HEK293 (cell line): ENCODE measurements around the gene AP5Z1.

ENCODE experiments used
- CTCF ChIA-PET: fragments of 350-600 bp; formaldehyde crosslinking; extraction: SDS; loops from one replicate; lab custom pipeline; 2021; ENCODE audit warnings: antibody characterized with exemption; lab: Yijun Ruan, JAX
- POLR2A ChIA-PET: fragments of 300-600 bp; formaldehyde crosslinking; extraction: SDS; loops from one replicate; lab custom pipeline; 2020; ENCODE audit warnings: antibody characterized with exemption, inconsistent platforms; lab: Yijun Ruan, JAX
- H3K27ac ChIP-seq: fragments of 200-500 bp; sonication (Bioruptor generic); 2 replicates; pipeline ENCODE4 v1.5.1; 2014; ENCODE audit warnings: low read depth, low read length, control low read depth, inconsistent platforms; ENCODE audit errors: extremely low read depth
- H3K36me3 ChIP-seq, 2 experiments: fragments of 200-500 bp in 1 of 2; sonication (Bioruptor generic) in 1 of 2; 1 replicate in 1 of 2; 2 replicates in 1 of 2; pipeline ENCODE4 v1.5.1; 2014 to 2017; ENCODE audit warnings: inconsistent platforms in 2 of 2, low read length in 2 of 2; ENCODE audit not compliant: control insufficient read depth in 2 of 2, insufficient read depth in 1 of 2
- H3K4me1 ChIP-seq: fragments of 200-500 bp; sonication (Bioruptor generic); 2 replicates; pipeline ENCODE4 v1.5.1; 2014; ENCODE audit warnings: mild to moderate bottlenecking, low read length, inconsistent platforms; ENCODE audit not compliant: control insufficient read depth, insufficient read depth
- H3K4me3 ChIP-seq: 2 replicates; pipeline ENCODE4 v1.5.1; 2011; ENCODE audit warnings: low read depth, mild to moderate bottlenecking, control low read depth, low read length, moderate library complexity
- H3K9me3 ChIP-seq: fragments of 200-500 bp; sonication (Bioruptor generic); 2 replicates; pipeline ENCODE4 v1.5.1; 2014; ENCODE audit warnings: low read depth, low read length, inconsistent platforms; ENCODE audit not compliant: control insufficient read depth, insufficient read depth
- KLF7 ChIP-seq: fragments of 450-650 bp; formaldehyde crosslinking; IDR thresholded peaks from 2 replicates; pipeline ENCODE4 v1.5.1; 2016; ENCODE audit warnings: missing biosample characterization, missing genetic modification characterization, borderline replicate concordance
- MZF1 ChIP-seq: fragments of 450-650 bp; formaldehyde crosslinking; IDR thresholded peaks from 2 replicates; pipeline ENCODE4 v1.5.1; 2017; ENCODE audit warnings: missing biosample characterization, missing genetic modification characterization, borderline replicate concordance
- OVOL3 ChIP-seq: fragments of 450-650 bp; formaldehyde crosslinking; IDR thresholded peaks from 2 replicates; pipeline ENCODE4 v1.5.1; 2016; ENCODE audit warnings: missing biosample characterization, missing genetic modification characterization
- TRIM28 ChIP-seq: IDR thresholded peaks from 2 replicates; pipeline ENCODE4 v1.6.1; 2011; ENCODE audit warnings: low read length, control low read depth, borderline replicate concordance
- ZFP41 ChIP-seq: fragments of 450-650 bp; formaldehyde crosslinking; IDR thresholded peaks from 2 replicates; pipeline ENCODE4 v1.5.1; 2016; ENCODE audit warnings: missing biosample characterization, missing genetic modification characterization, borderline replicate concordance
- ZNF211 ChIP-seq: fragments of 450-650 bp; formaldehyde crosslinking; IDR thresholded peaks from 2 replicates; pipeline ENCODE4 v1.5.1; 2016; ENCODE audit warnings: low read depth, missing biosample characterization, missing genetic modification characterization
- ZNF777 ChIP-seq: fragments of 450-650 bp; formaldehyde crosslinking; IDR thresholded peaks from 2 replicates; pipeline ENCODE4 v1.5.1; 2017; ENCODE audit warnings: missing biosample characterization, missing genetic modification characterization, borderline replicate concordance
- ZNF843 ChIP-seq: fragments of 450-650 bp; formaldehyde crosslinking; IDR thresholded peaks from 2 replicates; pipeline ENCODE4 v1.5.1; 2016; ENCODE audit warnings: missing biosample characterization, missing genetic modification characterization
- TF ChIP-seq, protein P1 (sequence below): fragments of 450-650 bp; formaldehyde crosslinking; IDR thresholded peaks from 2 replicates; pipeline ENCODE4 v1.5.1; 2016; ENCODE audit warnings: missing biosample characterization, missing genetic modification characterization
- TF ChIP-seq, protein P2 (sequence below): fragments of 450-650 bp; formaldehyde crosslinking; IDR thresholded peaks from 2 replicates; pipeline ENCODE4 v1.5.1; 2016; ENCODE audit warnings: missing biosample characterization, missing genetic modification characterization
- TF ChIP-seq, protein P3 (sequence below): fragments of 450-650 bp; formaldehyde crosslinking; IDR thresholded peaks from 2 replicates; pipeline ENCODE4 v1.5.1; 2016; ENCODE audit warnings: missing biosample characterization, missing genetic modification characterization
- TF ChIP-seq, protein P4 (sequence below): fragments of 450-650 bp; formaldehyde crosslinking; IDR thresholded peaks from 2 replicates; pipeline ENCODE4 v1.5.1; 2016; ENCODE audit warnings: missing biosample characterization, missing genetic modification characterization
- TF ChIP-seq, protein P5 (sequence below): fragments of 450-650 bp; formaldehyde crosslinking; conservative IDR thresholded peaks from 2 replicates; pipeline ENCODE4 v1.5.1; 2016; ENCODE audit warnings: low read depth, missing biosample characterization, missing genetic modification characterization

Gene AP5Z1

DNA sequence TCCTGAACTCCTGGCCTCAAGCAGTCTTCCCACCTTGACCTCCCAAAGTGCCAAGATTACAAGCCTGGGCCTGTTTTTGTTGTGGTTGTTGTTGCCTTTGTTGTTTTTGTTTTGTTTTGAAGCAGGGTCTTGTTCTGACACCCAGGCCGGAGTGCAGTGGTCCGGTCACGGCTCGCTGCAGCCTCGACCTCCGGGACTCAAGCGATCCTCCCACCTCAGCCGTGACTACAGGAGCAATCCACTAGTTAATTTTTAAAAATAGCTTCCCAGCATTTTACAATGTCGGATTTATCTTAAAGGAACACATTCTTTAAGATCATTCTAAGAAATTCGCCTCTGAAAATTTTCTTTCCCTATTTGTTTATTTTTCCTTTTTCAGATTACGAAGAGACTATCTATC lies 27.7 kb upstream of the AP5Z1 start (continued):
- TF ChIP-seq KLF7 (tag by site-specific recombination) (no peak), ZFP41 (tag by site-specific recombination) (no peak), TRIM28 (no peak), ZNF777 (tag by site-specific recombination) (no peak), ZNF211 (tag by site-specific recombination) (no peak)
- TF ChIP-seq, protein P1, sequence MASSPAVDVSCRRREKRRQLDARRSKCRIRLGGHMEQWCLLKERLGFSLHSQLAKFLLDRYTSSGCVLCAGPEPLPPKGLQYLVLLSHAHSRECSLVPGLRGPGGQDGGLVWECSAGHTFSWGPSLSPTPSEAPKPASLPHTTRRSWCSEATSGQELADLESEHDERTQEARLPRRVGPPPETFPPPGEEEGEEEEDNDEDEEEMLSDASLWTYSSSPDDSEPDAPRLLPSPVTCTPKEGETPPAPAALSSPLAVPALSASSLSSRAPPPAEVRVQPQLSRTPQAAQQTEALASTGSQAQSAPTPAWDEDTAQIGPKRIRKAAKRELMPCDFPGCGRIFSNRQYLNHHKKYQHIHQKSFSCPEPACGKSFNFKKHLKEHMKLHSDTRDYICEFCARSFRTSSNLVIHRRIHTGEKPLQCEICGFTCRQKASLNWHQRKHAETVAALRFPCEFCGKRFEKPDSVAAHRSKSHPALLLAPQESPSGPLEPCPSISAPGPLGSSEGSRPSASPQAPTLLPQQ (tag by site-specific recombination): no peak

DNA sequence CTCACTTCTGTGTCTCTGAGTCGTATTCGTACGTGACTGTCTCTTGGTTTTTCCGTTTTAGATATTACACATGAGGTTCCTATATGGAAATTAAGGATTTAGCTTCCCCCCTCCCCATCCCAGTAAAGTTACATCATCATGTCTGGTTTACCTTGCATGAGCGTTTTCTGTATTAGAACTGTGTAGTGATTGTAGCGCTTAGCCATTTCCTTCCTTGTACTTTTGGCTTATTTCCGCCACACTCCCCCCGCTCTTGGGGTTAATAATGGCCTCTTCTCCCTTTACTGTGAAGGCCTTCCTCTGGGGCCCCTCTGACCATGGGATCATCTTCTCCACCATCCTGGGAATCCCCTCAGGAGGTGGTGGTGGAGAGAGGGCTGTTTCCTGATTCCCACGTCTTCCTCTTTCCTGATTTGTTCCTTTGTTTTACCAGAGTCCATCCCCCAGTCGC lies 27.2 kb upstream of the AP5Z1 start:
- TF ChIP-seq, protein P2, sequence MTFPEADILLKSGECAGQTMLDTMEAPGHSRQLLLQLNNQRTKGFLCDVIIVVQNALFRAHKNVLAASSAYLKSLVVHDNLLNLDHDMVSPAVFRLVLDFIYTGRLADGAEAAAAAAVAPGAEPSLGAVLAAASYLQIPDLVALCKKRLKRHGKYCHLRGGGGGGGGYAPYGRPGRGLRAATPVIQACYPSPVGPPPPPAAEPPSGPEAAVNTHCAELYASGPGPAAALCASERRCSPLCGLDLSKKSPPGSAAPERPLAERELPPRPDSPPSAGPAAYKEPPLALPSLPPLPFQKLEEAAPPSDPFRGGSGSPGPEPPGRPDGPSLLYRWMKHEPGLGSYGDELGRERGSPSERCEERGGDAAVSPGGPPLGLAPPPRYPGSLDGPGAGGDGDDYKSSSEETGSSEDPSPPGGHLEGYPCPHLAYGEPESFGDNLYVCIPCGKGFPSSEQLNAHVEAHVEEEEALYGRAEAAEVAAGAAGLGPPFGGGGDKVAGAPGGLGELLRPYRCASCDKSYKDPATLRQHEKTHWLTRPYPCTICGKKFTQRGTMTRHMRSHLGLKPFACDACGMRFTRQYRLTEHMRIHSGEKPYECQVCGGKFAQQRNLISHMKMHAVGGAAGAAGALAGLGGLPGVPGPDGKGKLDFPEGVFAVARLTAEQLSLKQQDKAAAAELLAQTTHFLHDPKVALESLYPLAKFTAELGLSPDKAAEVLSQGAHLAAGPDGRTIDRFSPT (tag by site-specific recombination): no peak
- TF ChIP-seq, protein P3, sequence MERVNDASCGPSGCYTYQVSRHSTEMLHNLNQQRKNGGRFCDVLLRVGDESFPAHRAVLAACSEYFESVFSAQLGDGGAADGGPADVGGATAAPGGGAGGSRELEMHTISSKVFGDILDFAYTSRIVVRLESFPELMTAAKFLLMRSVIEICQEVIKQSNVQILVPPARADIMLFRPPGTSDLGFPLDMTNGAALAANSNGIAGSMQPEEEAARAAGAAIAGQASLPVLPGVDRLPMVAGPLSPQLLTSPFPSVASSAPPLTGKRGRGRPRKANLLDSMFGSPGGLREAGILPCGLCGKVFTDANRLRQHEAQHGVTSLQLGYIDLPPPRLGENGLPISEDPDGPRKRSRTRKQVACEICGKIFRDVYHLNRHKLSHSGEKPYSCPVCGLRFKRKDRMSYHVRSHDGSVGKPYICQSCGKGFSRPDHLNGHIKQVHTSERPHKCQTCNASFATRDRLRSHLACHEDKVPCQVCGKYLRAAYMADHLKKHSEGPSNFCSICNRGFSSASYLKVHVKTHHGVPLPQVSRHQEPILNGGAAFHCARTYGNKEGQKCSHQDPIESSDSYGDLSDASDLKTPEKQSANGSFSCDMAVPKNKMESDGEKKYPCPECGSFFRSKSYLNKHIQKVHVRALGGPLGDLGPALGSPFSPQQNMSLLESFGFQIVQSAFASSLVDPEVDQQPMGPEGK (tag by site-specific recombination): no peak
- TF ChIP-seq TRIM28: no peak
- TF ChIP-seq, protein P4, sequence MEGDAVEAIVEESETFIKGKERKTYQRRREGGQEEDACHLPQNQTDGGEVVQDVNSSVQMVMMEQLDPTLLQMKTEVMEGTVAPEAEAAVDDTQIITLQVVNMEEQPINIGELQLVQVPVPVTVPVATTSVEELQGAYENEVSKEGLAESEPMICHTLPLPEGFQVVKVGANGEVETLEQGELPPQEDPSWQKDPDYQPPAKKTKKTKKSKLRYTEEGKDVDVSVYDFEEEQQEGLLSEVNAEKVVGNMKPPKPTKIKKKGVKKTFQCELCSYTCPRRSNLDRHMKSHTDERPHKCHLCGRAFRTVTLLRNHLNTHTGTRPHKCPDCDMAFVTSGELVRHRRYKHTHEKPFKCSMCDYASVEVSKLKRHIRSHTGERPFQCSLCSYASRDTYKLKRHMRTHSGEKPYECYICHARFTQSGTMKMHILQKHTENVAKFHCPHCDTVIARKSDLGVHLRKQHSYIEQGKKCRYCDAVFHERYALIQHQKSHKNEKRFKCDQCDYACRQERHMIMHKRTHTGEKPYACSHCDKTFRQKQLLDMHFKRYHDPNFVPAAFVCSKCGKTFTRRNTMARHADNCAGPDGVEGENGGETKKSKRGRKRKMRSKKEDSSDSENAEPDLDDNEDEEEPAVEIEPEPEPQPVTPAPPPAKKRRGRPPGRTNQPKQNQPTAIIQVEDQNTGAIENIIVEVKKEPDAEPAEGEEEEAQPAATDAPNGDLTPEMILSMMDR (tag by site-specific recombination): no peak
- TF ChIP-seq, all 188 proteins: peak for 0
- H3K36me3 ChIP-seq: peaks cover 9 to 25% of the 10 kb centered on the region in 2 experiments; a peak in 2 of 3 replicates
- no peaks in the 10 kb centered on the region for H3K9me3 ChIP-seq
- peaks cover 18% of the 10 kb centered on the region for H3K4me1 ChIP-seq
- CTCF ChIA-PET: interaction anchor here (0.7 kb wide), 1 partner anchor 26 kb away, joined by 3 read pairs; no protein-coding TSS in a partner anchor
- no peak overlapping the region for H3K27ac ChIP-seq
- POLR2A ChIA-PET: no interaction called here
- no peak overlapping the region for H3K4me3 ChIP-seq

DNA sequence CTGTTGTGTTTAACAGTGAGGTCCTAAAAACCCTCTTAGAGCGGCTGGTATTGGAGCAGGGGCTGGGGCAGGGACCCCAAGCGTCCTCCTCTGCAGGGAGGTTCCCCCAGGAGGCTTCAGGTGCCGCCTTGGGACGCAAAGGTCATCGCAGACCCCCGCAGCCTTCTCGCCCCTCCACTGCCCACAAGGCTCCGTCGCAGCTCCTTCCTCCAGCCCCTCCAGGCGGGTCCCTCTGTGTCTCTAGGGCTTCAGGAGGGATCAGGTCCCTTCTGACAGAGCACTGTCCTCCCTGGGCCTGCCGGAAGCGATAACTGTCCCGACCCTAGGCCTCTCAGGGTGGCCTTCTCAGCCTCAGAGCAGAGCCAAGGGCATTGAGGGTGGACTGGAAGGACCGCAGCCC lies 26.1 kb upstream of the AP5Z1 start:
- no peaks in the 10 kb centered on the region for H3K9me3 ChIP-seq
- TF ChIP-seq ZNF843 (tag by site-specific recombination) (no peak), OVOL3 (tag by site-specific recombination) (no peak), MZF1 (tag by site-specific recombination) (no peak)
- TF ChIP-seq, protein P5, sequence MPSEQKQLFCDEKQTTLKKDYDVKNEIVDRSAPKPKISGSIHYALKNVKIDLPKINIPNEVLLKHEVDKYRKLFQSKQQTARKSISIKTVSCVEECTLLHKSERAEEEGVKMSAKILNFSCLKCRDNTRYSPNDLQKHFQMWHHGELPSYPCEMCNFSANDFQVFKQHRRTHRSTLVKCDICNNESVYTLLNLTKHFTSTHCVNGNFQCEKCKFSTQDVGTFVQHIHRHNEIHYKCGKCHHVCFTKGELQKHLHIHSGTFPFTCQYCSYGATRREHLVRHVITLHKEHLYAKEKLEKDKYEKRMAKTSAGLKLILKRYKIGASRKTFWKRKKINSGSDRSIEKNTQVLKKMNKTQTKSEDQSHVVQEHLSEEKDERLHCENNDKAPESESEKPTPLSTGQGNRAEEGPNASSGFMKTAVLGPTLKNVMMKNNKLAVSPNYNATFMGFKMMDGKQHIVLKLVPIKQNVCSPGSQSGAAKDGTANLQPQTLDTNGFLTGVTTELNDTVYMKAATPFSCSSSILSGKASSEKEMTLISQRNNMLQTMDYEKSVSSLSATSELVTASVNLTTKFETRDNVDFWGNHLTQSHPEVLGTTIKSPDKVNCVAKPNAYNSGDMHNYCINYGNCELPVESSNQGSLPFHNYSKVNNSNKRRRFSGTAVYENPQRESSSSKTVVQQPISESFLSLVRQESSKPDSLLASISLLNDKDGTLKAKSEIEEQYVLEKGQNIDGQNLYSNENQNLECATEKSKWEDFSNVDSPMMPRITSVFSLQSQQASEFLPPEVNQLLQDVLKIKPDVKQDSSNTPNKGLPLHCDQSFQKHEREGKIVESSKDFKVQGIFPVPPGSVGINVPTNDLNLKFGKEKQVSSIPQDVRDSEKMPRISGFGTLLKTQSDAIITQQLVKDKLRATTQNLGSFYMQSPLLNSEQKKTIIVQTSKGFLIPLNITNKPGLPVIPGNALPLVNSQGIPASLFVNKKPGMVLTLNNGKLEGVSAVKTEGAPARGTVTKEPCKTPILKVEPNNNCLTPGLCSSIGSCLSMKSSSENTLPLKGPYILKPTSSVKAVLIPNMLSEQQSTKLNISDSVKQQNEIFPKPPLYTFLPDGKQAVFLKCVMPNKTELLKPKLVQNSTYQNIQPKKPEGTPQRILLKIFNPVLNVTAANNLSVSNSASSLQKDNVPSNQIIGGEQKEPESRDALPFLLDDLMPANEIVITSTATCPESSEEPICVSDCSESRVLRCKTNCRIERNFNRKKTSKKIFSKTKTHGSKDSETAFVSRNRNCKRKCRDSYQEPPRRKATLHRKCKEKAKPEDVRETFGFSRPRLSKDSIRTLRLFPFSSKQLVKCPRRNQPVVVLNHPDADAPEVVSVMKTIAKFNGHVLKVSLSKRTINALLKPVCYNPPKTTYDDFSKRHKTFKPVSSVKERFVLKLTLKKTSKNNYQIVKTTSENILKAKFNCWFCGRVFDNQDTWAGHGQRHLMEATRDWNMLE (tag by site-specific recombination): no peak
- H3K36me3 ChIP-seq: peaks cover 9 to 28% of the 10 kb centered on the region in 2 experiments; a peak in 2 of 3 replicates
- H3K4me3 ChIP-seq: no peak overlapping the region
- peaks cover 9% of the 10 kb centered on the region for H3K4me1 ChIP-seq
- POLR2A ChIA-PET: no interaction called here
- no peak overlapping the region for H3K27ac ChIP-seq
- CTCF ChIA-PET: interaction anchor here (1.0 kb wide), 1 partner anchor 89 kb away, joined by 4 read pairs; no protein-coding TSS in a partner anchor
